Measurements from ENCODE around the gene NPC1L1. TPM values are rescaled to one million over a fixed set of nuclear protein-coding genes. Genes with fewer than 3 reads are reported as not detected.
"Not testable (repeated sequence)": the region's sequence is repeated elsewhere in the genome, so short reads cannot be mapped to it uniquely, and the experiment has no call there.

NPC1L1 gene
- total RNA-seq, 4 donors from 2014 or later, result 0.24 to 0.65 (median 0.28) TPM

GRCh38 chr7:44555350-44555749, 14.2 kb upstream of the NPC1L1 start:
- TF ChIP-seq CTCF (IDR thresholded peaks at IDR 0.05), result no peak
- DNase-seq (ENCODE audit: low spot score), result no peak
- no peak for ATAC-seq (ENCODE audit: low FRiP score)

GRCh38 chr7:44552473-44553005, 11.4 kb upstream of the NPC1L1 start:
- ATAC-seq (ENCODE audit: low FRiP score); DNase-seq (ENCODE audit: low spot score): not testable (repeated sequence)

GRCh38 chr7:44549457-44549856, 8.3 kb upstream of the NPC1L1 start:
- no peak for DNase-seq (ENCODE audit: low spot score)
- ATAC-seq (ENCODE audit: low FRiP score), result no peak
- TF ChIP-seq CTCF (IDR thresholded peaks at IDR 0.05), result no peak

- DNase-seq (ENCODE audit: low spot score) (no peak), ATAC-seq (ENCODE audit: low FRiP score) (no peak)
- TF ChIP-seq CTCF (IDR thresholded peaks at IDR 0.05), result no peak
Measured at GRCh38 chr7:44548893-44549292, 7.8 kb upstream of the NPC1L1 start.

- no peak for DNase-seq (ENCODE audit: low spot score)
- TF ChIP-seq CTCF (IDR thresholded peaks at IDR 0.05), result no peak
- no peak for ATAC-seq (ENCODE audit: low FRiP score)
Measured at GRCh38 chr7:44547536-44548231, 6.6 kb upstream of the NPC1L1 start.

- DNase-seq (ENCODE audit: low spot score) (no peak), ATAC-seq (ENCODE audit: low FRiP score) (no peak)
- TF ChIP-seq CTCF (IDR thresholded peaks at IDR 0.05), result no peak
Measured at GRCh38 chr7:44541876-44542610, 913 bp upstream of the NPC1L1 start.

GRCh38 chr7:44540592-44541027, 520 bp downstream of the NPC1L1 start:
- no peak for ATAC-seq (ENCODE audit: low FRiP score)
- no peak for TF ChIP-seq CTCF (IDR thresholded peaks at IDR 0.05)
- DNase-seq (ENCODE audit: low spot score), result no peak

Measured in omental fat pad (tissue), 4 donors.